HCT116 (cell line): Measurements from ENCODE around the gene PLCB3.

Experiments used
- ATF3 ChIP-seq: IDR thresholded peaks from 2 replicates; pipeline ENCODE4 v1.6.1; 2012
- CTCF ChIP-seq, 3 experiments: fragments of 200-600 bp in 1 of 3; sonication (generic) in 1 of 3; IDR thresholded peaks in 2 of 3; conservative IDR thresholded peaks in 1 of 3; 2 replicates each; pipeline ENCODE4 v1.5.1; 2012 to 2017; ENCODE audit warnings: low read depth in 2 of 3, low read length in 2 of 3, antibody characterized with exemption in 1 of 3, borderline replicate concordance in 1 of 3, control low read depth in 1 of 3, mild to moderate bottlenecking in 1 of 3, mixed read lengths in 1 of 3, mixed run types in 1 of 3, moderate library complexity in 1 of 3; ENCODE audit not compliant: insufficient read depth in 1 of 3
- EZH2phosphoT487 ChIP-seq: fragments of 200-600 bp; IDR thresholded peaks from 2 replicates; pipeline ENCODE4 v1.6.1; 2018; ENCODE audit warnings: antibody characterized with exemption, borderline replicate concordance
- JUND ChIP-seq: IDR thresholded peaks from 2 replicates; pipeline ENCODE4 v1.6.1; 2012
- POLR2A ChIP-seq: IDR thresholded peaks from 2 replicates; pipeline ENCODE4 v1.7.0; 2011; ENCODE audit warnings: borderline replicate concordance; ENCODE audit not compliant: insufficient read depth, insufficient read length; ENCODE audit errors: extremely low read depth
- POLR2AphosphoS5 ChIP-seq: IDR thresholded peaks from 2 replicates; pipeline ENCODE4 v1.6.1; 2011; ENCODE audit warnings: mild to moderate bottlenecking, low read depth, low read length, moderate library complexity
- TCF7L2 ChIP-seq: IDR thresholded peaks from 2 replicates; pipeline ENCODE4 v1.7.0; 2011; ENCODE audit warnings: borderline replicate concordance, inconsistent platforms; ENCODE audit not compliant: insufficient read depth, insufficient read length; ENCODE audit errors: extremely low read depth
- TF ChIP-seq, protein P1 (sequence below): IDR thresholded peaks from 2 replicates; pipeline ENCODE4 v1.6.1; 2012
- TF ChIP-seq, protein P2 (sequence below): IDR thresholded peaks from 2 replicates; pipeline ENCODE4 v1.6.1; 2012; ENCODE audit warnings: low read depth

GRCh38 chr11:64226507-64227051, 24.8 kb upstream of the PLCB3 start:
- TF ChIP-seq CTCF (IDR thresholded peaks at IDR 0.05 in 2 of 3, conservative IDR thresholded peaks at IDR 0.05 in 1 of 3; ENCODE audit: borderline replicate concordance in 1 of 3, insufficient read depth in 1 of 3, low read depth in 2 of 3, low read length in 2 of 3): no peak
- TF ChIP-seq POLR2AphosphoS5: no peak; the same call in 1 of the 2 replicates
- no peak for TF ChIP-seq TCF7L2
- no peak for TF ChIP-seq JUND
- TF ChIP-seq EZH2phosphoT487: no peak
- TF ChIP-seq ATF3: no peak
- TF ChIP-seq POLR2A: no peak
- TF ChIP-seq, protein P1, sequence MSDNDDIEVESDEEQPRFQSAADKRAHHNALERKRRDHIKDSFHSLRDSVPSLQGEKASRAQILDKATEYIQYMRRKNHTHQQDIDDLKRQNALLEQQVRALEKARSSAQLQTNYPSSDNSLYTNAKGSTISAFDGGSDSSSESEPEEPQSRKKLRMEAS: no peak
- TF ChIP-seq, protein P2, sequence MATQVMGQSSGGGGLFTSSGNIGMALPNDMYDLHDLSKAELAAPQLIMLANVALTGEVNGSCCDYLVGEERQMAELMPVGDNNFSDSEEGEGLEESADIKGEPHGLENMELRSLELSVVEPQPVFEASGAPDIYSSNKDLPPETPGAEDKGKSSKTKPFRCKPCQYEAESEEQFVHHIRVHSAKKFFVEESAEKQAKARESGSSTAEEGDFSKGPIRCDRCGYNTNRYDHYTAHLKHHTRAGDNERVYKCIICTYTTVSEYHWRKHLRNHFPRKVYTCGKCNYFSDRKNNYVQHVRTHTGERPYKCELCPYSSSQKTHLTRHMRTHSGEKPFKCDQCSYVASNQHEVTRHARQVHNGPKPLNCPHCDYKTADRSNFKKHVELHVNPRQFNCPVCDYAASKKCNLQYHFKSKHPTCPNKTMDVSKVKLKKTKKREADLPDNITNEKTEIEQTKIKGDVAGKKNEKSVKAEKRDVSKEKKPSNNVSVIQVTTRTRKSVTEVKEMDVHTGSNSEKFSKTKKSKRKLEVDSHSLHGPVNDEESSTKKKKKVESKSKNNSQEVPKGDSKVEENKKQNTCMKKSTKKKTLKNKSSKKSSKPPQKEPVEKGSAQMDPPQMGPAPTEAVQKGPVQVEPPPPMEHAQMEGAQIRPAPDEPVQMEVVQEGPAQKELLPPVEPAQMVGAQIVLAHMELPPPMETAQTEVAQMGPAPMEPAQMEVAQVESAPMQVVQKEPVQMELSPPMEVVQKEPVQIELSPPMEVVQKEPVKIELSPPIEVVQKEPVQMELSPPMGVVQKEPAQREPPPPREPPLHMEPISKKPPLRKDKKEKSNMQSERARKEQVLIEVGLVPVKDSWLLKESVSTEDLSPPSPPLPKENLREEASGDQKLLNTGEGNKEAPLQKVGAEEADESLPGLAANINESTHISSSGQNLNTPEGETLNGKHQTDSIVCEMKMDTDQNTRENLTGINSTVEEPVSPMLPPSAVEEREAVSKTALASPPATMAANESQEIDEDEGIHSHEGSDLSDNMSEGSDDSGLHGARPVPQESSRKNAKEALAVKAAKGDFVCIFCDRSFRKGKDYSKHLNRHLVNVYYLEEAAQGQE: no peak
